Calu3 (cell line): ENCODE results near the gene MCTP2. TPM values are rescaled to one million over a fixed set of nuclear protein-coding genes. Genes with fewer than 3 reads are reported as not detected.

Experiments
- BruUV-seq: library from RNA; stranded (reverse); fragments of 400-500 nt; replicated peaks from 2 replicates; lab custom pipeline; 2021; lab: Mats Ljungman, UMichigan
- CTCF ChIA-PET: fragments of 300-600 bp; sonication (Branson Sonifier 250); formaldehyde crosslinking; loops from one replicate; lab custom pipeline; 2022; ENCODE audit warnings: antibody characterized with exemption; lab: Charles Lee
- DNase-seq: peaks from one replicate; pipeline ENCODE4 v3.0.0; 2022
- H3K27ac Mint-ChIP-seq: one replicate; pipeline ENCODE4 v1.8.0; 2022; ENCODE audit warnings: mixed read lengths; ENCODE audit not compliant: unreplicated experiment
- H3K27me3 Mint-ChIP-seq: one replicate; pipeline ENCODE4 v1.8.0; 2022; ENCODE audit warnings: mixed read lengths; ENCODE audit not compliant: unreplicated experiment
- H3K36me3 Mint-ChIP-seq: one replicate; pipeline ENCODE4 v1.8.0; 2022; ENCODE audit warnings: mild to moderate bottlenecking, moderate library complexity, mixed read lengths; ENCODE audit not compliant: insufficient read depth, unreplicated experiment
- H3K4me1 Mint-ChIP-seq: one replicate; pipeline ENCODE4 v1.8.0; 2022; ENCODE audit warnings: mild to moderate bottlenecking, low read depth, mixed read lengths; ENCODE audit not compliant: unreplicated experiment
- H3K4me3 Mint-ChIP-seq: one replicate; pipeline ENCODE4 v1.8.0; 2022; ENCODE audit warnings: mild to moderate bottlenecking, low read depth, moderate library complexity, mixed read lengths; ENCODE audit not compliant: unreplicated experiment
- H3K9me3 Mint-ChIP-seq: one replicate; pipeline ENCODE4 v1.8.0; 2022; ENCODE audit warnings: low read depth, mixed read lengths; ENCODE audit not compliant: unreplicated experiment
- intact Hi-C: fragments of 100-400 bp; cut with micrococcal nuclease; formaldehyde crosslinking; loops from one replicate; pipeline ENCODE4 v1.10.0; 2022; ENCODE audit not compliant: unreplicated experiment
- total RNA-seq: library from RNA; stranded (reverse); gene quantifications from 2 replicates; pipeline ENCODE4 v1.2.3, GENCODE V29; 2022
- TF ChIP-seq, protein P1 (sequence below): fragments of 200-600 bp; IDR thresholded peaks from one replicate; pipeline ENCODE4 v1.8.0; 2022; ENCODE audit warnings: antibody characterized with exemption; ENCODE audit not compliant: unreplicated experiment

Gene MCTP2
- total RNA-seq, 1 experiment from 2014 or later: 30.1 TPM

DNA sequence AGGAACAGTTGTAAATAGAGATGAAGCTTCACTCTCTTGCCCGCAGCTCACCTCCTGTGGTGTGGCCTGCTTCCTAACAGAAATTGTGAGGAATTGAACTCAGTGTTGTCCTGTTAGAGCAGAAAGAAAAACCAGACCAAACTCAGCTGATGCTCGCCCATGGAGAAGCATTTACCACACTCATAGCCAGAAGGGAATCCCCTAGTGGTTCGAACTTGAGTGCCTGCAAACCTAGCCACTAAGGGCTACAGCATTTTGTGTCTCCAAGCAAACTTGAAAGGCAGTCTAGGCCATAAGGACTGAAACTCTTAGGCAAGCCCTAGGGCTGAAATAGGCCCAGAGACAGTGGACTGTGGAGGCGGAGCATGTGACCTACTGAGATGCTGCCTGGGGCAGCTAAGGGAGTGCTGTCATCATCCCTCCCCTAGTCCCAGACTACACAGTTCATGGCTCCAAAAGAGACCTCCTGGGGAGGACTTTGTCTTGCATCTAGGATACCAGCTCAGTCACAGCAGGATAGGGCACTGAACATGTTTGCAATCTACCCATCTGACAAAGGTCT lies 44.5 kb upstream of the MCTP2 start:
- Mint-ChIP-seq H3K27me3 (no peaks in the 10 kb centered on the region), H3K4me1 (no peaks in the 10 kb centered on the region), H3K36me3 (no peaks in the 10 kb centered on the region), H3K9me3 (no peaks in the 10 kb centered on the region), H3K27ac (no peak overlapping the region), H3K4me3 (no peak overlapping the region)
- CTCF ChIA-PET: no interaction called here
- TF ChIP-seq, protein P1, sequence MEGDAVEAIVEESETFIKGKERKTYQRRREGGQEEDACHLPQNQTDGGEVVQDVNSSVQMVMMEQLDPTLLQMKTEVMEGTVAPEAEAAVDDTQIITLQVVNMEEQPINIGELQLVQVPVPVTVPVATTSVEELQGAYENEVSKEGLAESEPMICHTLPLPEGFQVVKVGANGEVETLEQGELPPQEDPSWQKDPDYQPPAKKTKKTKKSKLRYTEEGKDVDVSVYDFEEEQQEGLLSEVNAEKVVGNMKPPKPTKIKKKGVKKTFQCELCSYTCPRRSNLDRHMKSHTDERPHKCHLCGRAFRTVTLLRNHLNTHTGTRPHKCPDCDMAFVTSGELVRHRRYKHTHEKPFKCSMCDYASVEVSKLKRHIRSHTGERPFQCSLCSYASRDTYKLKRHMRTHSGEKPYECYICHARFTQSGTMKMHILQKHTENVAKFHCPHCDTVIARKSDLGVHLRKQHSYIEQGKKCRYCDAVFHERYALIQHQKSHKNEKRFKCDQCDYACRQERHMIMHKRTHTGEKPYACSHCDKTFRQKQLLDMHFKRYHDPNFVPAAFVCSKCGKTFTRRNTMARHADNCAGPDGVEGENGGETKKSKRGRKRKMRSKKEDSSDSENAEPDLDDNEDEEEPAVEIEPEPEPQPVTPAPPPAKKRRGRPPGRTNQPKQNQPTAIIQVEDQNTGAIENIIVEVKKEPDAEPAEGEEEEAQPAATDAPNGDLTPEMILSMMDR: no peak
- intact Hi-C loops: no loop called here
- no peak for DNase-seq
- BruUV-seq: no TSS peak

DNA sequence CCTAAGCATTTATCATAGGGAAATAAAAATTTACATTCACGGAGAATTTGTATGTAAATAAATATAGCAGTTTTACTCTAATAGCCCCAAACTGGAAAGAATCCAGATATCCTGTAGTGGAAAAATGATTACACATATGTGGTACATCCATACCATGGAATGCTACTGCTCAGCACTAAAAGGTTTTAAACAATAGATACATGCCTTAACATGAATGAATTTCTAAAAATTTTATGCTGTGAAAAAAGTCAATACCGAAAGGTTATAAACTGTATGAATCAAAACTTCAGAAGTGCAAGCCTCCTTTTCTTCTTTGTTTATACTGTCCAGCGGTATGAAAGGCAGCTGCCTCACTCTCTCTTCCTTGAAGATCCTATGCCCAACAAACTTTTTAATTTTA lies 37.5 kb upstream of the MCTP2 start:
- DNase-seq: no peak
- BruUV-seq: no TSS peak
- Mint-ChIP-seq H3K4me3 (no peak overlapping the region), H3K4me1 (no peaks in the 10 kb centered on the region), H3K27ac (no peak overlapping the region), H3K9me3 (no peaks in the 10 kb centered on the region), H3K27me3 (no peaks in the 10 kb centered on the region), H3K36me3 (no peaks in the 10 kb centered on the region)
- intact Hi-C loops: no loop called here
- CTCF ChIA-PET: no interaction called here
- TF ChIP-seq, protein P1: no peak

DNA sequence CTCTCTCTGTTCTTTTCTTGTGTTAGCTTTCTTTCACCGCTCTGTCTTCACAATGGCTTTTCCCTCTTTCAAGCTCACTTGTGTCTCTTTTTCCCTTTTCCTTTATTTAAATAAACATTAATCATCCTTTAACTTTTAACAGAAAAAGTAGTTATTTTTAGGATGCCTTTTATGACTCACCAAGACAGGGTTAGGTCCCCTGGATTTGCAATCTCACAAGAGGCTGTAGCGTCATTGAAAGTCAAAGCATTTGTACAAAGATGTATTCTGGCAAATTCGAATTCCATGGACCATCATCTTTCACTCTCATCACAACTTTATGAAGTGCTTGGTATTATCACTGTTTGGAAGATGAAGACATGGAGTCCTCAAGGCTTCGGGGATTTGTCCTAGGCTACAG lies 34.8 kb upstream of the MCTP2 start:
- no peaks in the 10 kb centered on the region for H3K27me3 Mint-ChIP-seq

DNA sequence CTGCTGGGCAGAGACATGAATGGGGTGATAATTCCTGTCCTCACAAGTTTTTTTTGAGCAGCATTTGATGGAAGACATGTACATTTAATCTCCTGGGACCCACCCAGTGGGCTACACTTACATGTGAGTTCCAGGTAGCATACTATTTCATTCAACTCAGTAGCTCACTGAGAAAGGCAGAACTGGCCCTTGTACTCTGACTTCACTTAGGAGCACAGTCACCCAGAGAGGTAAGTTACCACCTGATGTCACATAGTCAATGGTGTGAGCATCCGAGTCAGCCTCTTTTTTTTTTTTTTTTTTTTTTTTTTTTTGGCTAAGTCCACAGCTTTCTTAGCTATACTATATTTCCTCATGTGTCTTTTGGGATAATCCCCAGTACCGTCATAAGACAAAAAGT lies 32.7 kb upstream of the MCTP2 start:
- H3K27me3 Mint-ChIP-seq: no peaks in the 10 kb centered on the region
- peaks cover 10% of the 10 kb centered on the region for H3K4me1 Mint-ChIP-seq
- BruUV-seq: no TSS peak
- no peak for DNase-seq
- no peak overlapping the region for H3K4me3 Mint-ChIP-seq
- no peak overlapping the region for H3K27ac Mint-ChIP-seq
- no peaks in the 10 kb centered on the region for H3K9me3 Mint-ChIP-seq
- CTCF ChIA-PET: no interaction called here
- H3K36me3 Mint-ChIP-seq: no peaks in the 10 kb centered on the region
- TF ChIP-seq, protein P1: no peak
- intact Hi-C loops: loop anchor here (2.0 kb wide), 1 partner anchor 32 kb away; the partner anchor contains the start of gene MCTP2

More for the DNA sequence above, 34.8 kb upstream of the MCTP2 start:
- DNase-seq: no peak
- intact Hi-C loops: no loop called here
- Mint-ChIP-seq H3K27ac (no peak overlapping the region), H3K36me3 (no peaks in the 10 kb centered on the region), H3K4me3 (no peak overlapping the region), H3K4me1 (peaks cover 10% of the 10 kb centered on the region), H3K9me3 (no peaks in the 10 kb centered on the region)
- no TSS peak for BruUV-seq
- CTCF ChIA-PET: no interaction called here
- TF ChIP-seq, protein P1: no peak
